Uterus (tissue), 2 donors: Measurements from ENCODE around the gene AZIN2.

Experiments
- CTCF ChIP-seq, 4 experiments: fragments of 200-600 bp in 2 of 4; fragments of 450-650 bp in 2 of 4; sonication (generic) in 2 of 4; IDR thresholded peaks; one replicate each; pipeline ENCODE4 v1.5.1; 2016 to 2019; ENCODE audit warnings: antibody characterized with exemption in 4 of 4, mild to moderate bottlenecking in 2 of 4, moderate library complexity in 1 of 4
- POLR2A ChIP-seq, 2 donors: fragments of 450-650 bp; IDR thresholded peaks; one replicate each; pipeline ENCODE4 v1.6.1; 2016; ENCODE audit warnings: antibody characterized with exemption in 2 of 2, mild to moderate bottlenecking in 1 of 2, moderate library complexity in 1 of 2

- TF ChIP-seq CTCF (IDR thresholded peaks at IDR 0.05) (no peak), POLR2A (IDR thresholded peaks at IDR 0.05) (no peak)
Measured at GRCh38 chr1:33045814-33046213, 35.1 kb upstream of the AZIN2 start.
